Measurements from ENCODE around the gene CCDC167. TPM values are rescaled to one million over a fixed set of nuclear protein-coding genes. Genes with fewer than 3 reads are reported as not detected.

CCDC167 gene
- total RNA-seq, 1 donor from 2014 or later = 24.8 TPM

- Mint-ChIP-seq H3K4me1 (no peaks in the 10 kb centered on the region), H3K27ac (no peak overlapping the region), H3K9me3 (no peaks in the 10 kb centered on the region), H3K36me3 (no peaks in the 10 kb centered on the region), H3K4me3 (no peak overlapping the region), H3K27me3 (ENCODE audit: low read depth) (peaks cover 42% of the 10 kb centered on the region)
- TF ChIP-seq CTCF (IDR thresholded peaks at IDR 0.05; ENCODE audit: unreplicated experiment) = no peak
- DNase-seq (ENCODE audit: low spot score in 2 of 2, unreplicated experiment in 2 of 2) = no peak
Measured at GRCh38 chr6:37528541-37528940, 28.8 kb upstream of the CCDC167 start.

DNA sequence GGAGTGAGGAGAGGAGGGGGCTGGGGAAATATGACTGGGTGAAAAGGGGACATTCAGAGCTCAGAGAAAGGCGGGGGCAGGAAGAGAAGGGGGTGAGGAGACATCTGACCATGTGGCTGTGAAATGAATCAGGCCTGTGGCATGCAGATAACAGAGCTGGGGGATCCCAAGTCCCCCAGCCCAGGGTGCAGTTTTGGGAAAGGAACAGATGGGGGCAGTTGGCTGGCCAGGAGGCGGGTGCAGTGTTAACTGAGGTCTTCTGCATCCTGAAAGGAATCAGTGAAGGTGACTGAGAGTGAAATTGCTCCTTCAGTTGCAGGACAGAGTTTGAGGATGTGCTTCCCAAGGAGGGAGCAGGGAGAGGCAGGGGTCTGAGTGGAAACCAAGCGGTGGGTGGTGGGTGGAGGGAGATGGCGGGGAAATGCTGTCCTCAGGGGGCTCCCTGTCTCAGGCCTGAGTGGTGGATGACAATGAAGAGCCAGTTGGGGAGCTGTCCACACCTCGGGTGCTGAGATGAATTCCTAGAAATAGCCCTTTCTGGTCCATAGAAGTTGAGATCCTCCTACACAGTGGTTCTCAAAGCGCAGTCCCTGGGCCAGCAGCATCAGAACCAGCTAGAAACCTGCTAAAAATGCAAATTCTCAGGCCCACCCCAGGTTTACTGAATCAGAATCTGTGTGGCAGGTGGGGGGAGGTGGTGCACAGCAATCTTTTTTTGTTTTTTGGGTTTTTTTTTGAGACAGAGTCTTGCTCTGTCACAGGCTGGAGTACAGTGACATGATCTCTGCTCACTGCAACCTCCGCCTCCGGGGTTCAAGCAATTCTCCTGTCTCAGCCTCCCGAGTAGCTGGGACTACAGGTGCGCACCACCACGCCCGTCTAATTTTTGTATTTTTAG lies 26.0 kb upstream of the CCDC167 start:
- Mint-ChIP-seq H3K9me3 (no peaks in the 10 kb centered on the region), H3K4me1 (no peaks in the 10 kb centered on the region), H3K27ac (no peak overlapping the region), H3K27me3 (ENCODE audit: low read depth) (peaks cover 25% of the 10 kb centered on the region), H3K4me3 (no peak overlapping the region), H3K36me3 (no peaks in the 10 kb centered on the region)
- no peak for TF ChIP-seq CTCF (IDR thresholded peaks at IDR 0.05; ENCODE audit: unreplicated experiment)
- DNase-seq (ENCODE audit: low spot score in 2 of 2, unreplicated experiment in 2 of 2) = peak in 1 of 2 experiments; percentile 55

- TF ChIP-seq CTCF (IDR thresholded peaks at IDR 0.05; ENCODE audit: unreplicated experiment) = no peak
- Mint-ChIP-seq H3K4me3 (no peak overlapping the region), H3K27me3 (ENCODE audit: low read depth) (peaks cover 20% of the 10 kb centered on the region), H3K9me3 (no peaks in the 10 kb centered on the region), H3K27ac (no peak overlapping the region), H3K36me3 (no peaks in the 10 kb centered on the region), H3K4me1 (no peaks in the 10 kb centered on the region)
- DNase-seq (ENCODE audit: low spot score in 2 of 2, unreplicated experiment in 2 of 2) = no peak
Measured at GRCh38 chr6:37524970-37525318, 25.3 kb upstream of the CCDC167 start.

- no peaks in the 10 kb centered on the region for H3K36me3 Mint-ChIP-seq
- H3K4me1 Mint-ChIP-seq = no peaks in the 10 kb centered on the region
- no peak for DNase-seq (ENCODE audit: low spot score in 2 of 2, unreplicated experiment in 2 of 2)
- no peak overlapping the region for H3K27ac Mint-ChIP-seq
- H3K27me3 Mint-ChIP-seq (ENCODE audit: low read depth) = peaks cover 20% of the 10 kb centered on the region
- no peak for TF ChIP-seq CTCF (IDR thresholded peaks at IDR 0.05; ENCODE audit: unreplicated experiment)
- no peaks in the 10 kb centered on the region for H3K9me3 Mint-ChIP-seq
- no peak overlapping the region for H3K4me3 Mint-ChIP-seq
Measured at GRCh38 chr6:37524025-37524969, 24.6 kb upstream of the CCDC167 start.

DNA sequence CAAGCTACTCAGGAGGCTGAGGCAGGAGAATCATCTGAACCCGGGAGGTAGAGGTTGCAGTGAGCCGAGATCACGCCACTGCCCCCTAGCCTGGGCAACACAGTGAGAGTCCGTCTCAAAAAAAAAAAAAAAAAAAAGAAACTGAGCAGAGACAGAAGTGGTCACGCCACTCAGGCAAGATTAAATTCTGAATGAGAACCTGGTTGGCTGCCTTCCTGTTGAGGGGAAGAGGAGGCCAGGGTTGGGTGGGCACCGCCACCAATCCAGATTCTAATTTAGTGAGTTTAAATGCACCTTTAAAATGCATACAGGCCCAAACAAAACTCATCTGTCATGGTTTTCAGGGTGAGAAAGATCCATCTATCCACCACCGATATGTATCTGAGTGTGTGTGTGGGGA lies 23.7 kb upstream of the CCDC167 start:
- H3K27me3 Mint-ChIP-seq (ENCODE audit: low read depth) = peaks cover 19% of the 10 kb centered on the region
- H3K9me3 Mint-ChIP-seq = no peaks in the 10 kb centered on the region
- H3K27ac Mint-ChIP-seq = no peak overlapping the region
- no peak overlapping the region for H3K4me3 Mint-ChIP-seq
- no peak for DNase-seq (ENCODE audit: low spot score in 2 of 2, unreplicated experiment in 2 of 2)
- no peaks in the 10 kb centered on the region for H3K4me1 Mint-ChIP-seq
- H3K36me3 Mint-ChIP-seq = no peaks in the 10 kb centered on the region
- TF ChIP-seq CTCF (IDR thresholded peaks at IDR 0.05; ENCODE audit: unreplicated experiment) = no peak
